Peyer's patch (tissue), 4 donors: Measurements from ENCODE around the gene BUB1B.

Source experiments
- CTCF ChIP-seq, 6 experiments: fragments of 450-650 bp in 4 of 6; fragments of 200-600 bp in 2 of 6; sonication (generic) in 1 of 6; IDR thresholded peaks; one replicate each; pipeline ENCODE4 v1.5.1; 2017 to 2019; ENCODE audit warnings: antibody characterized with exemption in 6 of 6, mild to moderate bottlenecking in 3 of 6, moderate library complexity in 1 of 6
- POLR2A ChIP-seq, 2 donors: fragments of 450-650 bp; IDR thresholded peaks; one replicate each; pipeline ENCODE4 v1.5.1; 2017; ENCODE audit warnings: antibody characterized with exemption in 2 of 2, mild to moderate bottlenecking in 2 of 2, moderate library complexity in 2 of 2

GRCh38 chr15:40243126-40243810 is 82.4 kb downstream of the BUB1B start:
- TF ChIP-seq CTCF (IDR thresholded peaks at IDR 0.05), result no peak
- TF ChIP-seq POLR2A (IDR thresholded peaks at IDR 0.05), result no peak
